A673 (cell line): ENCODE data around the gene HADHA.

Experiments used
- CTCF ChIP-seq: fragments of 300-800, 200-600 bp; sonication (generic); conservative IDR thresholded peaks from 2 replicates; pipeline ENCODE4 v1.5.1; 2017; ENCODE audit warnings: low read depth, mild to moderate bottlenecking, antibody characterized with exemption, low read length, moderate library complexity, mixed read lengths
- EZH2 ChIP-seq: fragments of 200-600 bp; sonication (generic); IDR thresholded peaks from 2 replicates; pipeline ENCODE4 v1.6.1; 2017; ENCODE audit warnings: borderline replicate concordance, low read depth, mild to moderate bottlenecking, mixed read lengths, antibody characterized with exemption, low read length; ENCODE audit not compliant: poor library complexity, severe bottlenecking

GRCh38 chr2:26241928-26242436 lies 2.5 kb downstream of the HADHA start:
- no peak for TF ChIP-seq CTCF
- TF ChIP-seq EZH2 = no peak
